GM19035 (cell line): ENCODE data around the gene AHCYL1.

ENCODE experiments used
- ATAC-seq: cut with Tn5 transposase; IDR thresholded peaks from one replicate; pipeline ENCODE4 v1.9.1; 2021; ENCODE audit not compliant: unreplicated experiment

The AHCYL1 gene

DNA sequence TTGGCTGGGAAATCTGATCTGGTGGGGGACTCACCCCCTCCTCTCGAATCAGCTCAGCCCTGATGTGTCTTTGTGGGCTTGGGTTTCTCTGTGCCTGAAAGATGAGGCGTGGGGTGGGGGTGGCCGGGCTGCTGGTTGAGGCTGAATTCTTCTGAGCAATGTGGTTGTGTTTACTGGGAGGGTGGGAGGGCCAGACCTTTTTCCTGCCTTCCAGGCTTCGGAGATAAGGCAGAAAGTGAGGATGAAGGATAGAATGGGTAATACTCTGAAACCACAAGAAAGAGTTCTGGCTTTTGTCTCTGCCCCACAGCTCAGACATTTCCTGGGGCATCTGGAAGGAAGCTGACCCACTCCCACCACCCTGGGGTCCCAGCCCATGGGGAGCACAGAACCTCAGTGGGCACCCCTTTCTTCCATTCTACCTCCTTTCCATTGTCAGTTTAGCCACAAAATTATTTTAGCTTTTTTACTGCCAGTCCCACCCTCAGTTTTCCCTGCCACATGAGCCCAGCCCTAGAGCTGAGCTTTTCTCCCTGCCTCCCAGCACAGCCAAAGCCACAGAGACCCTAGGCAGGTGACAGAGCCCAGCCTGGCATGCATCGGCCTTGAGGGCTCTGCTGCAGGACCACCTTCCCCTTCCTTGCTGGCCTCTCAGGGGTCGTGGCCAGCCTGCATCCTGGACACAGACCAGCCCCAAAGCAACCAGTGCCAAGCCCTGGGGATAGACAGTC, 74.7 kb downstream of the AHCYL1 start:
- ATAC-seq = no peak

DNA sequence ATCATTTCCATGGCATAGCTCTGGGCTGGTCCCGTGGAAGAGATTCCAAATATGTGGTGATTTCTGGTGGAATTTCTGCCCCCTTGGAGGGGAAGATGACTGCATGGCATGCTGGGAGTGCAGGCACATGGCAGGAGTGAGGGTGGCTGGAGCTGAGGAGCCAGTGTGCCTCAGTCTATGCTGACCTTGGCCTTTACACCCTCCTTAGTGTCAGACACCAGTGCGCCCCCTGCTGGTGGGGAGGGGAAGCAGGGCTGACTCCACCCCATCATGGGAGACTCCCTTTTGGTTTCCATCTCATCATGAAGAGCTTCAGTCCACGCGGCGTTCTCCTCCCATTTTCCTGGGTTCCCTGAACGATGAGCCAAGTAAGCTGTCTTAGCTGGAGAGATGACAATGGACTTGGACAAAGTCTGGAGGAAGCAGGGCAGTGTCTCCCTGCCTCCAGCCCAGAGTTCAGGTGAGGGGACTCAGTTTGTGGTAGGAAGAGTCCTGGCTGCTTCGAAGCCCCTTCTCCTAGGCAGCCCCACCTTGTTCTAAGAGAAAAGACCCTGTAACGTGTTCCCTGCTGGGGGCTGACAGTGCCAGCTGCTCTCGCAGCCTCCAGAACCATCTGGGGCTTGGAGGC, 75.6 kb downstream of the AHCYL1 start:
- peak; percentile 68 for ATAC-seq

DNA sequence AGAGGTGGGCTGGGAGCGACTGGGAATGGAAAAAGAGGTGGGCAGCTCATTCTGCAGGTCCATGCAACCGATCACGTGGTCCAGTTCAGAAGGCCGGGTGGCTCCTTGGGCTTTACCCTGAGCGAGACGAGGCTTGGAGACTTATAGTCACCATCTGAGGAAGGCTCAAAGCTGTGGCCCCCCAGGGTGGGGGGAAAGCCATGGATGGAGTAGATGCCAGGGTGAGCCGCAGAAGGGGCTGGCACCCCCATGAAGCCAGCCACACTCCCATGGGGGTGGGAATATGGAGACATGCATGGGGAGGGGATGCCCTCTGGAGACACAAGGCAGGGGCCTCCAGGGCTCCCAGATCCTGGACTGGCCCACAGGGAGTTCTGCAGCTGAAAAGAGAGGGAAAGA, 76.1 kb downstream of the AHCYL1 start:
- no peak for ATAC-seq

DNA sequence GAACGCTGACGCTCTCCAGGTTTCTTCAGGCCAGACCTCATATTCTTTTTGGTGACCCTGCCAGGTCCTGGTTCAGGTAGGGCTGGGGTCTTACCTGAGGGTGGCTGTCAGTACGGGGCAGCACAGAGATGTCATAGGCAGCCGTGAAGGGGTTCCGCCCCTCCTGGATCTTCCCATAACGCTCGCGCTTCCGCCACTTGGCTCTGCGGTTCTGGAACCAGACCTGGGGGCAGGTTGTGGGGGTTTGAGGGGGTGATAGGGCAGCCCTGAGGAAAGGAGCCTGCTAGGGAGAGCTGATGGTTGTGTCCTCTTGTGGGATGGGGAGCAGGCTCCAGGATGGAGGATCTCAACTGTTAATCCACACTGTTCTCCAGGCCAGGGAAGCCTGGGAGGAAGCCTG, 76.8 kb downstream of the AHCYL1 start:
- no peak for ATAC-seq

DNA sequence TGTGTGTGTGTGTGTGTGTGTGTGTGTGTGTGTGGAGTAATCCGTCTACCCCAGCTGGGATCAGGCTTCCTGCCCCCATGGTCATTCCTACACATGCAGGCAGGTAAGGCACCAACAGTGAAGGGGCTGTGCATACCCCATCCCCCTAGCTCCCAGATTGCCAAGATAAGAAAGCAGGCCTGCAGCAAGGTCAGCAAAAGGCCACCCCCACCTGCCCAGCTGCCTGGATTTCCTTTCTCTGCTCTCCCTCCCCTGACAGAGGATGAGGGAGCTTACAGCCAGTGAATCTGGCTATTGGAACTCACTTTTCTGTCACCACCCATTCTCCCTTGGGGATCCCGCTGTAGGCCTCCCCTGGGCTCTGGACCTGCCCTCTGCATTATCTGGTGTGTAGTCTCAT, 78.0 kb downstream of the AHCYL1 start:
- ATAC-seq = no peak

DNA sequence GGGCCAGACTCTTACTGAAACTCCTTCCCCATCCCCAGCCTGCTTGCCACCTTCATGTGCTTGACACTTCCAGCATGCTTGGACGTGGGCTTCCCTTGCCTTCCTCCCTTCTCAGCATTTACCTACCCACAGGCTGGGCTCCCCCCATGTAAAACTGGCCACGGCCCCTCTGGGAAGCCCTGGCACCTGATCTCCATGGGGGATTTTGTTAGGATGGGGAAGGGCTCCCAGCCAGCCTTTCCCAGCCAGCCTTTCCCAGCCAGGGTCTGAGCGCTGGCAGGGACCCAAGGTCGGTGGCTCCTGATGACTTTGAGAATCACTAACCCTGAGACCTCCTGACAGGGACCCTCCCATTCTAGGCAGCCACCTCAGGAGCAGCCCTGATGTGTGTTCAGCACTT, 79.2 kb downstream of the AHCYL1 start:
- no peak for ATAC-seq

DNA sequence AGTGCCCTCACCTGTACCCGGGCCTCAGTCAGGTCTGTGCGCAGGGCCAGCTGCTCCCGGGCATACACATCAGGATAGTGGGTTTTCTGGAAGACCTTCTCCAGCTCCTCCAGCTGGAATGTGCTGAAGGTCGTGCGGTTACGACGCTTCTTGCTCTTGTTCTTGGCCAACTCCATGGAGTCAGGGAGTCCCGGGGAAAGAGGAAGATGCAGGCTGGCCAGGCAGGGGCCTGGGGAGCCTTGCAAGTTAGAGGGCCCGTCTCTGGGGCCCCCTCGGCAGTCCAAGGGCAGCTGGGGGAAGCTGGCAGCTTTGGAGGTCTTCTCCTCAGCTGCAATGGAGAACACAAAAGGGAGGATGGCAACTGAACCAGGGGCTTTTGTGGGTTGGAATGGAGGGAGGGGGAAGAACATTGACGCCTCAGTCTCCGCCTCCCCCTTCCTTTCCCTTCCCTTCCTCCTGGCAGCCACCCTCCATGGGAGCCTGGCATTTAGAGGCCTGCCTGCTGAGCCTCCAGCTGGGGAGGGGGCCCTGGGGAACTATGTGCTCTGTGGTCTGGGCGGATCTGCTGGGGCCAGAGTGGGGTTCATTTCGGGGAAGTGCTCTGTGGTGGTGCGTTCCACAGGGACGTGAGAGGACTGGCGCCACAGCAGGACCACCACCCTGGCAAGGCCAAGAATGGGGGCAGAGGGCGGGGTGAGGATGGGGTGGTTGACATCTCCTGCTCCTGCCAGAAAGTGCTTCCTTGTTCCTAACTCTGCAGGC, 80.2 kb downstream of the AHCYL1 start:
- no peak for ATAC-seq

DNA sequence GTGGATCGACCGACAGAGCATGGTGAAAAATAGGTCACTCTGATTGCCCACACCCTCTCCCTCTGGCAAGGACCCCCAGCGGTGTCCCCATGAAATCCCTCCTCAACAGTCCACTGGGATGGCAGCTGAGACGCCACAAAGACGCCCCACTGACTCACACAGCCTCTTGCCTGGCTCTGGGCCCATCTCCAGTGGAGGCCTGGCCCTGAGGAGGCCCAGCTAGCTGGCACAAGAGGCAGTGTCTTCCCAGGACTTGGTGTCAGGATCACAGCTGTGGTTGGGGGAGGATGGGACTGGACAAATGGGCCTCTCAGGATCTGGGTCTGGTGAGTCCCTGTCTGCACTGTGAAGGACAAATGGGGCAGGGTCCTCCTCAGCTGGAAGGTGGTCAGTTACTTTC, 81.3 kb downstream of the AHCYL1 start:
- ATAC-seq = no peak

DNA sequence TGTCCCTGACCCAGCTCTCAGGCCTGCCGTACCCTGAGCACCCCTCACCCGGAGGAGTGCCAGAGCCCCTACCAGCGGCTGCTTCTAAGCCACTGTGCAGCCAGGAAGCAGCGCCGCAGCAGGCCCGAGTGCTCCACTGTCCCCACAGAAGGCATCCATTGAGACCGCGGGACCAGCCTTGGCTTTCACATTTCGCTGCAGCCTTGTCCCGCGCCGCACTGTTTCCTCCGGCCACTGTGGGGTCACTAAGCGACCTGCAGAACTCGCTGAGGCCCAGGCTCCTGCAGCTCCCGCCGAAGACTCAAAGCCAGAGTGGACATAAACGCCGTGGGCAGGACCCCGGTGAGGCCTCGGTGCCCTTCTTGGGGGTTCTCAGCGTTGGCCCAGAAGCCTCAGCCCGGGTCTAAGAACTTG, 82.9 kb downstream of the AHCYL1 start:
- no peak for ATAC-seq

DNA sequence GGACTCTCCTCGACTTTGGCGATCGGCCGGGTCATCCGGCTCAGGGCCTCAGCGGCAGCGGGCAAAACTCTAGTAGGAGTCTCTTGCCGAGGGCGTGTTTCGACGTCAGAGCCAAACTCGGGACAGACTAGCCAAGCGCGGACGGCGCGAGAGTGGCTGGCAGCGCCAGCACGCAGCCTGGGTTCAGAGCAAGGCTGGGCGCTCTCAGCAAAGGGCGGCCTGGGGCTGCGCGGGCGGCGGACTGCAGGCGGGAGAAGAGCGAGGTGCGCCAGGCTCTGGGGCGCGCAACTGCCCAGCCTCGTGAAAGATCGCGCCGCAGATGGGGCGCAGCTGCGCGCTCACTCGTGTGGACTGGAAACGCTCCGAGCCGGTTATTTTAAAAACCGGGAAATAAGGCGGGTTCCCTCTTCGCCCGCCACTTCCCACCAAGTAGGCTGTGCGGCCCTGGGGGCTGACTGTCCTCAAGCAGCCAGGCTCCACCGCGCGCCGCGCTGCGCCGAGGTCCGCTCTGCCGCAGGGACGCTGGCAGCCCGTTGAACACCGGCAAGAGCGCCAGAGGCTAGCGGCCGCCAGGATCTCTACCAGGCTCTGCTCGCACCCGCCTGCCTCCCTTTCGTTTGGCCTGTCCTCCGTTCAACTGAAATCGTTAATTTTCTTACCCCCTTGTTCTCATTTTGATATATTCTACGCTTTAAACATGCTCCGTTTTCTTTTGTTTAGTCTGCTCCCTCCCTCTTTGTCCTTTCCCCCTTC, 83.5 kb downstream of the AHCYL1 start:
- ATAC-seq = no peak

DNA sequence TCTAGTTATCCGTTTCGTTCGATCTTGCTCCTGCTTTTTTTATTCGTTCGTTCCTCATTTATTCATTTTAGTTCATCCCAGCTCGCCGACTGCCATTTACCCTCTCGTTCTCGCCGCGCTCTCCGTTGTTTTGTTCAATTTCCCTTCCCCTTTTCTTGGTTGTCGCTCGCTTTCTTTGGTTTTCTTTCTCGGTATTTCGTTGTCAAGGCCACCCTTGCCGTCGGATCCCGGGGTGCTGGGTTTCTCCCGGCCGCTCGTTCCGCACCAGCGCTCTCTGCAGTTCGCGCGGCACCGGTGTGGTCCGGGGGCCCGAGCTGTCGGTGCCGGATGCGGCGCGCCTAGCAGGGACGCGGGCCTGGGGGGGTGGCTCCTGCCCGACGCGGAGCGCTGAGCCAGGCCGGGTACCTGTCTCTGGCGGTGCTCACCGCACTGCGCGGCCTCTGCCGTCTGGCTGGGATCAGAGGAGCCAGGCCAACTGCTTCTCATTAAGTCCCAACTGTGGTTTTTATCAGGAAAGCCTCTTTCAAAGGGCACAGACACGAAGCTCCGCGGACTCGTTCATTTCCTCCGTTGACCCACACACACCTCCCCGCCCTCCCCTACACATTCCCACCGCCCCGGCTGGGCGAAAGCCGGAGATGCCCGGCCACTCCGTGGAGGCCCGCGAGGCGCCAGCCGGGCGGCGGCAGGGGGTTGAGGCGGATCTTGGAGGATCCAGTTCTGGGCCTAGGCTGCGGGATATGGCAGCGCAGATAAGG, 84.3 kb downstream of the AHCYL1 start:
- ATAC-seq = no peak

DNA sequence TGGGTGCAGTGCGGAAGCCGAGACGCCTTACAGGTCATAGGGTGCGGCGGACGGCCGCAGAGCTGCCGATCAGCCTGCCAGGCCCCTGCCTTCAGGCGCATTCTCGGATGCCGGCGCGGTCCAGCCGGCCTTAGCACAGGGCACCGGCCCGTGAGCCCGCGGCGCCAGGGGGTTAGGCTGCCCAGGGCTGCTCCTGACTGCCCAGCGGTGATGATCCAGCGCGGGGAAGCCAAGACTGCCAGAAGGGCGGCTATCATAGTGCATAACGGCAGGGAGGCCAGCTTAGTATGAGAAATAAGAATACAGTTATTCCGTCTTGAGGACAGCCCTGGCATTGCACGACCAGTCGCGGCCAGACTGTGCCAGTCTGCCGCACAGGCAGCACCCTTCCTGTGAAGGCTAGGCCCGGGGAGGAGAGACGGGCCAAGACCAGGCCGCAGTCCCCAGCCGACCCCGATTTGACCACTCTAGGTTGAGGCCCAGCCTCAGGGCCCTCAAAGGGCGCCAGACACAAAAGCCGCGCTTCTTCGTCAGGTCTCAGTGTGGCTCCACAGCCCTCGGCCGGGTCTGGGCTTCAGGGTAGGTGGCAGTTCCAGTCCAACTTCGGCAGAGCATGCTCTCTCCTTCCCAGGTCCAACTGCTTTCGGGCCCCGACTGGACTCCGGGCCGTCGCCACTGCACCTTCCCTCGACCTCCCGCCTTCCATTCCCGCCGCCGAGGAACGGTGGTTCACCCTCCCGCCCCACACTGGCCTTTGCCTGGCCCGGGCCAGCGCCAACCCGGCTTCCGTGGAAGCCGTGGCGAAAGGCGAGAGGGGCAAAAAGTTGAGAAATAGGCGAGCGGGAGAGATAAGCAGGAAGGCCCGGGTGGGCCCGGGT, 85.1 kb downstream of the AHCYL1 start:
- ATAC-seq = no peak

DNA sequence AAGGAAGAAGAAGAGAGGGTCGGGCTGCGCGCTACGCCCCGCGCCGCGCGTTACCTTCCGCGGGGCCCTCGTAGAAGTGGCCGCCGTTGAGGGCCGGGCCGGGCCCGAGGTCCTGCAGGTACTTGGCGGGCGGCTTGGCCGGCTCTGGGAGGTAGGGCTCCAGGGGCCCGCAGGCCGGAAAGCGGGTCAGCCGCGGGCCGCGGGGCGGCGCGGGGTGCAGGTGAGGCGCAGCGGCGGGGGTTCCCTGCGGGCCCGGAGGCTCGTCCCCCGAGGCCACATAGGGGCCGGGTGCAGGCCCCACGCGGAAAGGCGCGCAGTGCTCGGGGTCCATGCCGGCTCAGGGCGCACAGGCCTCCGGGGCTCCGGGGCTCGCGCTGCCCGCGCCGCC, 85.7 kb downstream of the AHCYL1 start:
- no peak for ATAC-seq

DNA sequence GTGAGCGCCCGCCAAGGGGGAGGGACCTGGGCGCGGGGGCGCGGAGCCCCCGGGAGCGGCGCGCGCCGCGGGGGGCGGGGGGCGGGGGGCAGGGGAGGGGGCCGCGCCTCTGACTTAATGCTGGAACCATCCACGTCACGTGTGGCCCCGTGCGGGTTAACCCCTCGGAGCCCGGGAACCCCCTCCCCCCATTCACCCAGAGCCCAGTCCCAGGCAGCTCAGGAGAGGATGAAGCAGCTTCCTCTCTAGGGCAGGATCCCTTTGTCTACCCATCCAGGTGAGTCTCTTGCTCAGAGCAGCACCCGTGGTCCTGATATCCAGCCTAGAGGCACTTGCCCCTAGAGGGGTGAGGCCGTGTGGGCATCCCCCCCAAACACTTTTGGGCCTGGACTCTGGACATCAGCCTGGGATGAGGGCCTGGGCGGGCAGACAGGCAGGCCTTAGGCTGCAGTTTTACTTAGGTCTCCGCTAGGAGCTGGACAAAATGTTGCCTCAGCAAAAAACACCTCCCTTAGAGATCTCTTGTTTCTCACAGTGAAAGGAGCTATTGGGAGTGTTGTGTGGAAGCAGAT, 86.2 kb downstream of the AHCYL1 start, which contains the start of gene ALX3:
Gene ALX3, minus strand, starts transcription at position 2 of the 572 bp plus-strand sequence. CDS start 60 bp downstream, outside the sequence.
- no peak for ATAC-seq
